Stomach (tissue), 9 donors: Measurements from ENCODE around the gene CCDC102B. TPM values are rescaled to one million over a fixed set of nuclear protein-coding genes. Genes with fewer than 3 reads are reported as not detected.
"Not testable (repeated sequence)": the region's sequence is repeated elsewhere in the genome, so short reads cannot be mapped to it uniquely, and the experiment has no call there.

Source experiments
- DNase-seq, 2 donors: peaks; one replicate each; pipeline versions ENCODE4 v3.0.0 to v3.0.0-alpha.2; 2013 to 2019
- H3K27ac ChIP-seq, 5 donors: fragments of 200-600 bp in 4 of 5; sonication (generic) in 4 of 5; one replicate each; pipeline ENCODE4 v1.5.1; 2013 to 2019; ENCODE audit warnings: mild to moderate bottlenecking in 1 of 5, moderate library complexity in 1 of 5
- H3K27me3 ChIP-seq, 3 donors: fragments of 200-600 bp; sonication (generic); one replicate each; pipeline ENCODE4 v1.5.1; 2017 to 2019; ENCODE audit warnings: mixed run types in 1 of 3
- H3K36me3 ChIP-seq, 4 donors: fragments of 200-600 bp; sonication (generic); 1 replicate in 3 of 4; 2 replicates in 1 of 4; pipeline ENCODE4 v1.5.1; 2016 to 2019
- H3K4me1 ChIP-seq, 4 donors: fragments of 200-600 bp; sonication (generic); one replicate each; pipeline ENCODE4 v1.5.1; 2016 to 2019
- H3K4me3 ChIP-seq, 4 donors: fragments of 200-600 bp; sonication (generic) in 3 of 4; one replicate each; pipeline ENCODE4 v1.5.1; 2016 to 2019; ENCODE audit warnings: mild to moderate bottlenecking in 1 of 4
- H3K9me3 ChIP-seq, 4 donors: fragments of 200-600 bp; sonication (generic); one replicate each; pipeline ENCODE4 v1.5.1; 2016 to 2019
- CTCF ChIP-seq, 7 experiments: fragments of 450-650 bp in 4 of 7; fragments of 200-600 bp in 3 of 7; sonication (generic) in 3 of 7; IDR thresholded peaks; one replicate each; pipeline ENCODE4 v1.5.1; 2016 to 2019; ENCODE audit warnings: antibody characterized with exemption in 7 of 7, control low read depth in 2 of 7, mild to moderate bottlenecking in 1 of 7
- EP300 ChIP-seq: sonication (generic); formaldehyde crosslinking; IDR thresholded peaks from one replicate; pipeline ENCODE4 v1.6.1; 2017; ENCODE audit warnings: antibody characterized with exemption
- POLR2A ChIP-seq, 4 donors: fragments of 450-650 bp; IDR thresholded peaks; one replicate each; pipeline ENCODE4 v1.6.1; 2016; ENCODE audit warnings: antibody characterized with exemption in 4 of 4, control low read depth in 2 of 4, mild to moderate bottlenecking in 1 of 4, moderate library complexity in 1 of 4
- POLR2AphosphoS5 ChIP-seq, 3 donors: sonication (generic); formaldehyde crosslinking; IDR thresholded peaks; one replicate each; pipeline ENCODE4 v1.6.1; 2016; ENCODE audit warnings: antibody characterized with exemption in 3 of 3
- WGBS, 5 donors: extraction: QIAGEN DNeasy Blood & Tissue Kit in 3 of 5; methylation state at CpG; one replicate each; pipeline versions ENCODE4 v1.1.5 to v1.1.7; 2013 to 2018; 5-methylcytosine and 5-hydroxymethylcytosine counted together
- intact Hi-C: fragments of 100-400 bp; cut with DNase I; formaldehyde crosslinking; loops from one replicate; pipeline ENCODE4 v1.15.1; 2023; ENCODE audit warnings: low total_unique reads
- polyA plus RNA-seq, 3 donors: library from polyadenylated mRNA; stranded (reverse); fragments of 200-250 nt; gene quantifications; one replicate each; pipeline ENCODE4 v1.2.3, GENCODE V29; 2013
- total RNA-seq, 5 donors: library from RNA; depleted of rRNA; stranded (reverse); fragments of >200 nt; gene quantifications; one replicate each; pipeline versions ENCODE4 v1.1.0 to v1.2.3, GENCODE V29; 2014 to 2016
- donor health status: healthy with polysubstance abuse.
- donor health status: Bipolar disorder and iron deficiency.
- donor health status: healthy.

CCDC102B gene
- total and polyA plus RNA-seq, 8 donors: 1.0 to 66.1 (median 15.7) TPM

GRCh38 chr18:68997845-68998244, 200.0 kb downstream of the CCDC102B start:
- Histone ChIP-seq H3K9me3 (no peaks in the 10 kb centered on the region), H3K4me3 (no peak overlapping the region), H3K36me3 (no peaks in the 10 kb centered on the region), H3K27me3 (no peaks in the 10 kb centered on the region), H3K27ac (no peak overlapping the region), H3K4me1 (no peaks in the 10 kb centered on the region)
- intact Hi-C loops: no loop called here
- no peak for TF ChIP-seq CTCF (IDR thresholded peaks at IDR 0.05)
- no peak for TF ChIP-seq EP300
- no peak for TF ChIP-seq POLR2A (IDR thresholded peaks at IDR 0.05)
- no peak for TF ChIP-seq POLR2AphosphoS5 (IDR thresholded peaks at IDR 0.05)
- WGBS, 5 donors: 50 to 68% (median 61%) methylated on average over 3 of the region's 3 CpGs
- DNase-seq: no peak

- TF ChIP-seq POLR2AphosphoS5 (IDR thresholded peaks at IDR 0.05): no peak
- TF ChIP-seq EP300: no peak
- TF ChIP-seq CTCF (IDR thresholded peaks at IDR 0.05): no peak
- TF ChIP-seq POLR2A (IDR thresholded peaks at IDR 0.05): no peak
- Histone ChIP-seq H3K9me3 (no peaks in the 10 kb centered on the region), H3K4me3 (no peak overlapping the region), H3K4me1 (no peaks in the 10 kb centered on the region), H3K27me3 (no peaks in the 10 kb centered on the region), H3K36me3 (no peaks in the 10 kb centered on the region), H3K27ac (no peak overlapping the region)
- 51 to 74% (median 65%) methylated on average over 1 of the region's 1 CpG for WGBS, 5 donors
- intact Hi-C loops: no loop called here
- no peak for DNase-seq
Observed at GRCh38 chr18:69000366-69000765, 202.5 kb downstream of the CCDC102B start.

GRCh38 chr18:69002233-69002632, 204.4 kb downstream of the CCDC102B start:
- DNase-seq: no peak
- intact Hi-C loops: no loop called here
- Histone ChIP-seq H3K27ac (no peak overlapping the region), H3K27me3 (no peaks in the 10 kb centered on the region), H3K4me3 (no peak overlapping the region), H3K4me1 (no peaks in the 10 kb centered on the region), H3K9me3 (no peaks in the 10 kb centered on the region), H3K36me3 (no peaks in the 10 kb centered on the region)
- 90 to 94% (median 93%) methylated on average over 6 of the region's 6 CpGs for WGBS, 5 donors
- TF ChIP-seq POLR2AphosphoS5 (IDR thresholded peaks at IDR 0.05) (no peak), POLR2A (IDR thresholded peaks at IDR 0.05) (no peak), EP300 (no peak)

- H3K27me3 ChIP-seq, H3K36me3 ChIP-seq, H3K9me3 ChIP-seq, H3K4me1 ChIP-seq, H3K4me3 ChIP-seq, DNase-seq, H3K27ac ChIP-seq, intact Hi-C loops: not testable (repeated sequence)
- 88 to 96% (median 95%) methylated on average over 4 of the region's 4 CpGs for WGBS, 5 donors
Observed at GRCh38 chr18:69006212-69006611, 208.3 kb downstream of the CCDC102B start.

- WGBS, 5 donors: 72 to 82% (median 80%) methylated on average over 5 of the region's 5 CpGs
- TF ChIP-seq POLR2AphosphoS5 (IDR thresholded peaks at IDR 0.05) (no peak), CTCF (IDR thresholded peaks at IDR 0.05) (no peak), EP300 (no peak), POLR2A (IDR thresholded peaks at IDR 0.05) (no peak)
- DNase-seq: no peak
- Histone ChIP-seq H3K27ac (no peak overlapping the region), H3K9me3 (no peaks in the 10 kb centered on the region), H3K27me3 (no peaks in the 10 kb centered on the region), H3K36me3 (no peaks in the 10 kb centered on the region), H3K4me1 (no peaks in the 10 kb centered on the region), H3K4me3 (no peak overlapping the region)
- intact Hi-C loops: no loop called here
Observed at GRCh38 chr18:69008538-69008937, 210.7 kb downstream of the CCDC102B start.
